Measurements from ENCODE around the gene SLC35A1.

DNA sequence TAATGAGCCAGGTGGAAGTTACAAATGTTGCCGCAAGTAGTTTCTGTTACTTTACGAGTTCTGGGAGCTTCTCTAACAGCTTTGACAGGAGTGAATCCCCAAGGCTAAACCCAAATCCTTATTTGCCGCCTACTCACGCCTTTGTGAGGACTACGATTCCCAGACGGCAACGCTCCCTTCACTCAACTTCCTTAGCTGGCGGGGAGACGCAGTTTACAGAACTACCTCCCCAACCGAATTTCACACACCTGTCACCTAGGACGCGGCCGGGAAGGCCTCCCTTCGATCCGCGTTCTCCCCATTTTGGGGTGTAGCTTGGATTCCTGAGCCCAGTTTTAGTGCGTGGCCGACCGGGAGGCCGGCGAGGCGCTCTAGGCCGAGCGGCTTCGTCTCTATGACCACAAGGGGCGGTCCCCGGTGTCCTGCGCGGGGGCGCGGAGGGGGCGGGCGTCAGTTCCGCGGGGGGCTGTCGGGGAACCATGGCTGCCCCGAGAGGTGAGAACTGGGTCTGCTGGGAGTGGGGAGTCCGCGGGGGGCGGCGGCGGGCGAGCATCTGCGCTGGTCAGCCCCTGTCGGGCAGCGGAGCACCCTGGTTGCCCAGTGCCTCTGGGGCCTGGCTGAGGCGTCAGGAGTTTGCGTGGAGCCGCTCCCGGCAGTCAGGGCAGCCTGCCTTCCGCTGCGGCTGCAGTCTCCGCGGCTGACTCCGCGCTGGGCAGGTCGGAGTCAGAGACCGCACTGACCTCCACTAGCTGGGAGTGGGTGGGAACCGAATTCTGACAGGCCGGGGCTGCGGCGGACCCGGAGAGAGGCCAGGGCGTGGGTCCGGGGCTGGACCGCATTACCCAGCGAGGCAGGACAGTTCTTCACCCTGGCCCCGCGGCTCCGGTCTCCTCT is at the start of gene SLC35A1:
- TF ChIP-seq CTCF (IDR thresholded peaks at IDR 0.05) (no peak), ZFX (IDR thresholded peaks at IDR 0.05; ENCODE audit: borderline replicate concordance) (no peak)
